Liver (tissue), 3 donors: Measurements from ENCODE around the gene USP25.

Experiments
- CTCF ChIP-seq: fragments of 150-350 bp; IDR thresholded peaks from 2 replicates; pipeline ENCODE4 v1.5.1; 2017; ENCODE audit warnings: improper control_type of control experiment, low read depth, low read length; ENCODE audit not compliant: missing input control
- JUND ChIP-seq, 2 donors: IDR thresholded peaks; 2 replicates each; pipeline ENCODE4 v1.6.1; 2016; ENCODE audit warnings: antibody characterized with exemption in 2 of 2
- MAX ChIP-seq: IDR thresholded peaks from 2 replicates; pipeline ENCODE4 v1.6.1; 2016; ENCODE audit warnings: antibody characterized with exemption
- RAD21 ChIP-seq, 2 donors: IDR thresholded peaks; 2 replicates each; pipeline ENCODE4 v1.6.1; 2016; ENCODE audit warnings: antibody characterized with exemption in 2 of 2, mild to moderate bottlenecking in 2 of 2
- TAF1 ChIP-seq: conservative IDR thresholded peaks from 2 replicates; pipeline ENCODE4 v1.6.1; 2016; ENCODE audit warnings: antibody characterized with exemption, mild to moderate bottlenecking
- ZBTB33 ChIP-seq: IDR thresholded peaks from 2 replicates; pipeline ENCODE4 v1.6.1; 2016; ENCODE audit warnings: antibody characterized with exemption
- donor health status: healthy.
- donor health status: healthy.

- TF ChIP-seq CTCF (no peak), JUND (IDR thresholded peaks at IDR 0.05) (no peak), MAX (no peak), TAF1 (no peak), RAD21 (IDR thresholded peaks at IDR 0.05) (no peak), ZBTB33 (no peak)
Observed at GRCh38 chr21:15860541-15860940, 130.8 kb downstream of the USP25 start.
